Stimulated activated CD4-positive, alpha-beta T cell treated with anti-CD3 and anti-CD28 coated beads, Interleukin-12 subunit alpha, Interleukin-12 subunit beta, amount 100 ng/mL, for 4 hours (primary cell): ENCODE results near the gene ATF7.
"Not testable (repeated sequence)": the region's sequence is repeated elsewhere in the genome, so short reads cannot be mapped to it uniquely, and the experiment has no call there.

Source experiments
- DNase-seq: peaks from one replicate; pipeline ENCODE4 v3.0.0-alpha.2; 2020

The ATF7 gene

DNA sequence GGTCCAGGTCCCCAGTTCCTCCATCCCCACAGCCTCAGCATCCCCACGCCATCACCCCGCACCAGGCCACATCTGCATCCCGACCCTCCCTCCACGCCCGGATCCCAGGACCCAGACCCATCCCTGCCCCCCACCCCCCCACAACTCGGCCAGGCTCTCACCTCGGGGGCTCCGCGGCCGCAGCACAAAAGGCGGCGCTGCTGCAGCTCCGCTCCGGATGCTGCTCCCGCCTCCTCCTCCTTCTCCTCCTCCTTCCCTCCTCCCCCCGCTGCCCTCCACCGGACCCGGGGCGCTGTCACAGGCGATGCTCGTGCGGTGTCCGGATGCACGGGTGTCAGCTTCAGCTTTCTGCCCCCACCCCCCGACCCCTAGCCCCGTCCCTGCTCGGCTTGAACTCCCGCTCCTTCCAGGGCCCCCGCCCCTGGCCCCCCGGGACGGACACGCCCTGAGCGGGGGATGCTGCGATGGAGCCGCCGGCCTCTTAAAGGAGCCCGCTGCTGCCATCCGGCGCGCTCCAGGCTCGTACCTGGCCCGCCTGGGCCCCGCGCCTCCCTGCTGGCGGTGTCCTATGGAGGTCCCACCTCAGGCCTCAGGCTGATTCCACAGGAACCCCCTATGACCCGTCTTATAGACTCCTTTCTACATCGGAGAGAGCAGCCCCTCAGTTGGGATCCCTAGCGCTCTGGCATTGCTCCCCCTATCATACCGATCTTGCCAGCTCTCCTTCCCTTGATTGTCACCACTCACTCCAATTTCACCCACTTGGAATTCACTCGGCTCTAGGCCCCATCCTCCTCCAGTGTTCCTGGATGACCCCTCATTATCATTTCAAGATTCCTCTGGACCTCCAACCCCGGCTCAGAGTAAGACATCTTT is 126.7 kb downstream of the ATF7 start, which contains the start of gene MAP3K12:
Gene MAP3K12, minus strand, starts transcription at position 193 of the 876 bp plus-strand sequence. CDS start 12,067 bp downstream, outside the sequence.
- DNase-seq = peak; percentile 60

DNA sequence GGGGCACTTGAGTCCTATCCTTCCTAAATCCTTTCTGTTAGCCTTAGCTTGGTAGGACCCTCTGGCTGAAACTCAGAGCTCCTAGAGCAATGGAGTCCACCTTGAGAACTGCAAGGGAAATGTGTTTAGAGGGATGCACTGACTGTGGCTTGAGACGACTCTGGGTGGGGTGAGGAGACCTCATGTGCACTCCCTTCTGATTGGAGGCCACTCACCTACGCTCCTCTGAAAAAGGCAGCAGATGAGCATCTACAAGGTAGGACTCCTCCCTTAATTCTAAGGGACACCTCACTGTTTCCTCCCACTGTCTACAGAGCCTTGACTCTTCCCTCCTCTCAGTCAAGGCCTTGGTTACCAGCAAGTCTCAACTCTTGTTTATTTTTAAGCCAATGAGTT is 127.9 kb downstream of the ATF7 start:
- DNase-seq = no peak

DNA sequence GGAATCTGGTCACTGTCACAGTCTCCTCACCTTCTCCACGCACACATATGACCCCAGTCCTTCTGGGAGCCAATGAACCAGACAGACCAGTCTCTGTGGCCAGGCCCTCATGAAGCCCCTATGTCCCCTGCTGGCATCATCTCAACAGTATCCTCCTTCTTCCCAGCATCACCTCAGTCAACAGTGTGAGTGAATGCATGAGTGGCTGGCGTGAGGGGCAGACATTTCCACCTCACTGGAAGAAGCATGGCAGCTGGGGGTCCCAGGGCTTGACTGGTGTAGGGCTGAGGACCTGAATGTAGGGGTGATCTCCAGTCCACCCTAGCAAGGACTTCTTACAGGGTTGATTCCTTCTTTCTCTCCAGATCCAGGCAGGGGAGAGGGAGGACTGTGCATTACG is 128.7 kb downstream of the ATF7 start:
- no peak for DNase-seq

DNA sequence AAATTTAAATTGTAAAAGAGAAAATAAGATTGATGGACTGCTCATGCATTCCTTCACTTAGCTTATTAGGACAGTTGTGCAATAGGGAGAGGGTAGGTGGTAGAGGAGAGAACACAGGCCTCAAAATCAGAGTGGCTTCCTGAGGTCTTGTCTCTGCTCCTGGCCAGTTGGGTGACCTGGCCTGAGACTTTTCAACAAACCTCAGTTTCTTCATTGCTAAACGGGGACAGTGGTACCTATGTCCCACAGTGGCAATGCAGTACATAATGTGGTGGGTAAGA is 129.5 kb downstream of the ATF7 start:
- DNase-seq = no peak

DNA sequence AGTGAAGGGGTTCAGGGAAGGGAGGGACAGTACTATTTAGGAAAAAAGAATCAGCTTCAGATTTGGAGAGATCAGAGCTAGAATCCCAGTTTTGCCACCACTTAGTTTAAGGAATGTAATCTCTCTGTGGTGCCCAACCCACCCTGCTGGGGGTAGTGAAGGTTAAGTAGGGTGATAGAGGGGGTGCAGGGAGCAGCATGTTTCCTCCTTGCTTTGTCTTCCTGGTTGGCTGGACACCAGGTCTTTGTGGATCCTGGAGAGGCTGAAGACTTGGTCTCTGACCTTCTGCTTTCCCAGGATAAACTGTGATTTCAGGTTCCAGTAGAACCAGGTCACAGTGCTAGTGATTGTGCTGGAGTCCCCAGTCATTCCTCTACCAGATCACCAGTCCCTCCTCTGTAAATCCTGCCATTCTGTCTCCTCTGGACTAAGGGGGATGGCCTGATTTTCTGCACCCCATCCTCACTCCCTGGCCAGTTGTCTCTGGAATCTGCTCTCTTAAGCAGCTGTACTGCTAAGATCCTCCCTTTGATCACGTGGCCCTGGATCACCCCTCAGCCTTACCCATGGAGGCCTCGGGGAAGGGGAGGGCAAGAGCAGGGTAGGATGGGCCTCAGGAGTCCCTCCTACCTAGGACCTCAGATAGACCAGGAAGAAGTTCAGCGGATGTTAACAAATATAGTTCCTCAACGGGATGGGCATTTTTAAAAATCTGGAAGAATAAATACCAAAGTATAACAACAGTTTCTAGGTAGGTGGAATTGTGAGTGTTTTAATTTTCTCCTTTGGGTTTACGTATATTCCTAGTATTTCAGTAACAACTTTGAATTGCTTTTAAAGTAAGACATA is 130.1 kb downstream of the ATF7 start:
- no peak for DNase-seq

DNA sequence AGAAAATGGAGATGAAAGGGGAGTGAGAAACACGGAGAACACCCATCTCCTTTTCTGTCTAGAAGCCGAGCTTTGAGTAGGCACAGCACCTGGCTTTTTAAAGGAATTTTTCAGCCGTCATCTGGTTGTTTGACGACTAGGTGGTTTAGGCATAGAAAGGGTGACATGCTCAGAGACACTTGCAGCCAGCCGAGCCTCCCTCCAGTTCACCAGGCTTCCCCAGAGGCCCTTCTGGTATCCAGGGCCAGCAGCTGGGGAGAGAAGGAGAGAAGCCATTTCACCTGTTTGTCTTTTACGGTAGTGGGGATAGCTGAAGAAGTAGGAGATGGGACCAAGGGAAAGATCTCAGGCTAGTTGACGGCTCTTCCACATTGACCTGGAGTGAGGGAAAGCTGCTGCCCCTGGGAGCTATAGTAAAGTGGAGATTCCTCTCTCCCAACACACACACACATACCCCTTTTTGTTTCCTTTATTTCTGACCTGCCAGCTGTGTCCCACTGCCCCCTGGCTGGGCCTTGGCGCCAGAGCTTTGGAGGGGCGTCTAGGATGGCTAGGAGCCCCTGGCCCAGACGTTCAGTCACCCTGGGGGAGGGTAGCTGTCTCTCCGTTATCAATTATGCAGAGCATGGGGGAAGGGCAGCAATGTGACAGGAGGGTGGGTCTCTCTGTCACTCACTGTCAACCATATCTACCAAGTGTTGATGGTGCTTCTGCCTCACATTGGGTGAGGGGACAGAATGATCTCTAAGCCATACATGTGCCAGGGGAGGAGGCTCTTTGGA is 132.4 kb downstream of the ATF7 start:
- DNase-seq = no peak

DNA sequence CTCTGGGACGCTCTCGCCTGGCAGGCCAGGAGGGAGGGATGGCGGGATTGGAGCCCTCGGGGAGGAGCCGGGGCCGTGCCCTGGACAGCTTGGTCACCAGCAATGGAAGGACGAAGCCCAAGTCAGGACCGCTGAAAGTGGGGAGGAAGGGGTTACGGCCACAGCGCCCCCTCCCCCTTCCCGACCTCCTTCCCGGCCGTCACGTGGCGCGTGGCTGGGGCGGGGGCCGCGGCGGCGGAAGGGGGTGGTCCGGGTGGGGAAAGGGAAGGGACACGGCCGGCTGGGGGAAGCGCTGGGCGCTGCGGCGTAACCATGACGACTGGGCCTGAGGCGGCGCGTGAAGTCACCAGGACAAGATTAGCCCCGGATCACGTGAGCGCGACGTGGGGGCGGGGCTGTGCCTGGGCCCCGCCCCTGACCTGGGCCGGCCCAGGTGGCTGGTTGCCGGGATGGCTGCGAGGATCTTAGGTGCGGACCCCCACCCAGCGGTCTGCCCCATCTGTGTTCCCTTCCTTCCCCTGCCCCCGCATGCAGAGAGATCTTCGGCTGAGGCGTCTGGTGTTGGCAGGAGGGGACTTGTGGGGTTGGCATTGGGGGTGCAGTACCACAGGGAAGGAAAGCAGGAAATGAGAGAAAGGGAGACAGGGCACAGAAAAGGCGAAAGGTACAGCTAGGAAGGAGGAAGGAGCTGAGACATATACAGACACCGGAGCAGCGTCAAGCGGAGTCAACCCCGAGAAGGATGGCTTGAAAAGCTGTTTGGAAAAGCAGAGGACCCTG is 133.2 kb downstream of the ATF7 start:
- peak; percentile 84 for DNase-seq

DNA sequence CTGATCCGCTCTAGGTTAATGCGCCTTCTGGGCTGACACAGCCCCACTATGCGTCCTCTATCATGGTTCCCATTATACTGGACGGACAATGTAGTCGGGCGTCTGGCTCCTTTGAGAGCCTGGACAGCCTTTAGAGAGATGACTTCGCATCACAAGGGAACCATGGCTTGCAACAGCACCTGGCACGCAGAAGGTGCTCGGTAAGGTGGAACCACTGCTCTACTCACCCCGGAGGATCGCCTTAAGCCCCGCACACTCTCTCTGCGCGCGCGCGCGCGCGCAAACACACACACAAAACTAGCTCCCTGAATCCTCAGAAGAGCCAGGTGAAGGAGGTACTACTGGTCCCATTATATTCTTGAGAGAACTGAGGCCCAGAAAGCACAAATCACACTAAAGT is 134.0 kb downstream of the ATF7 start:
- no peak for DNase-seq

DNA sequence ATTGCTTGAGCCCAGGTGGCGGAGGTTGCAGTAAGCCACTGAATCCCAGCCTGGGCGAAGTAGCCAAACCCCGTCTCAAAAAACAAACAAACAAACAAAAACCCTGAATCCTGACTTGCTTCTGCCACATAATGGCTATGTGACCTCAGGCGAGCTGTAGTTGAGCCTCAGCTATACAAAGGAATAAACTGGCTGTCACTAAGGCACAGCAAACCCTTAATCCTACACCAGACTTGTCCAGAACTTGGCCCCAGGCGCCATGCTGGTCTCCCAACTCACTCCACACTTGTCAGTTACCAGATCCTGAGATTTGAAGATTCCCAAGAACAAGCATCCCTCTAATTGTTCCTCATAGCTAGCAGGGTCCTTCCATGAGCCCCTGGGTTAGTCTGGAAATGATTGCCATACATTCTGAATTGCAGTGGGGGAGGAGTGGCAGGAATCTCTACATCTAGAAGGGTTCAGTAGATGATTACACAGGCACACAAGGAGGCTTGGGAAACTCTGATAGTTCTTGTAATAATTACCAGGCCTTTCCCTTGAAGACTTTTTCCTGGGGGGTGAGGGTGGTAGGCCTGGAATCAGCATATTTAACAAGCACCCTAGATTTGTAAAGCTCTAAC is 136.8 kb downstream of the ATF7 start:
- DNase-seq = no peak

DNA sequence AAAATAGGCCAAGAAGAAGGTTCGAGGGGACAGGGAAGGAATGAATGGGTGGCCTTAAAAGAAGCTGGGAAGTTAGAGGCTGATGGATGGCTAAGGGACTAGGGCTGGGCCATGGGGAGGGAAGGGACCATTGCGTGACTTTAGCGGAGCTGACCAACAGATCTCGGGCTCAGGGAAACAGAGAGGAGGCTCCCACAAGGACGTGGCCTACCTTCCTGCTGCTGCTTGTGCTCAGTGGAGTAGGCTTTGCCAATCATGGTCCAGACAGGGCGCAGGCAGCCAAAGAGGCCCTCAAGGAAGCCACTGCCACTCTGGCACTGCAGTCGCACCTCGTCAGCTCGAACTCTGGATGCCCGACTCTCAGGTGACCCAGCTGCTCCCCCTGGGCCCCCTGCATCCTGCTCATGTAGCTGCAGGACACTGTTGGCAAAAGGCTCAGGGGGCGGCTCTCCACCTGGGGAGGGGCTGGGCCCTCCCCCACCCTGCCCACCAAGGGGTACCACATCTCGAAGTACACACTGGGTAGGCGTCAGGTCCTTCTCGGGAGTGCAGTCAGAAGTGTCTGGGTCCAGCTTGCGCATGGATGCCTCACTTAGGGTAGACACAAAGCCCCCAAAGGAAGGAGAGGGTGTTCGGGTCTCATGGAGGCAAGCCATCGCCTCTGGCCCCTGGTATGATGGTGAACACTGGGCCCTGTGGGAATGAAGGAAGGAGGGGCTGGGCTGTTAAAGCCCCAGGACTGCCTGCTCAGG is 139.3 kb downstream of the ATF7 start:
- no peak for DNase-seq

DNA sequence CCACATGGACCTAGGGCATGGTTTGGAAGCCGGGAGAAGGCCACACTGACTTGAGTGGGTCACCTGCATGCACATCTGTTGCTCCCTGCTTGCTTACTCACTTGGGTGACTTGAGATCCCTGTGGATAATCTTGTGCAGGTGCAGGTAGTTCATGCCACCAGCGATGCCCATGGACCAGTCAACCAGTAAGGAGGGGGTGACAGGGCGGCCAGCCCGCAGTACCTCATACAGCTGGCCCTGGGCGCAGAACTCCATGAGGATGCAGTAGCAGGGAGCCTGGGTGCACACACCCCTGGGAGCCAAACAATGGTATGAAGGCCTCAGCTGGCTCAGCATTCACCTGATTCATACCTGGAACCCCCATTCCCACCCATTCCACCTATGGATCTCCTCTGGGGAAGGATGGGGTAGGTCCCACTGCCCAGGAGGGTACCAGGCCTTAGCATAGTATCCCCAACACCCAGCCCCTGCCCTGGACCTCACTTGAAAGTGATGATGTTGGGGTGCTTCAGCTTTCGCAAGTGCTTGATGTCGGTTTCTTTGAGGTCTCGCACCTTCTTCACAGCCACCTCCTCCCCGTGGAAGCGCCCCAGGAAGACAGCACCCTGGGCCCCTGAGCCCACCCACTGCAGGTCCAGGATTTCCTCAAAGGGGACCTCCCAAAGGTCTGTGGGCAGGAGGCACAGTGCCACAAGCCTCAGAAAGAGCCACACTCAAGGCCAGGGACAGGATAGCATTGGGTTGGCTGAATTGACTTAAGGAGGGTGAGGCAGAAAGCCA is 140.0 kb downstream of the ATF7 start:
- no peak for DNase-seq

DNA sequence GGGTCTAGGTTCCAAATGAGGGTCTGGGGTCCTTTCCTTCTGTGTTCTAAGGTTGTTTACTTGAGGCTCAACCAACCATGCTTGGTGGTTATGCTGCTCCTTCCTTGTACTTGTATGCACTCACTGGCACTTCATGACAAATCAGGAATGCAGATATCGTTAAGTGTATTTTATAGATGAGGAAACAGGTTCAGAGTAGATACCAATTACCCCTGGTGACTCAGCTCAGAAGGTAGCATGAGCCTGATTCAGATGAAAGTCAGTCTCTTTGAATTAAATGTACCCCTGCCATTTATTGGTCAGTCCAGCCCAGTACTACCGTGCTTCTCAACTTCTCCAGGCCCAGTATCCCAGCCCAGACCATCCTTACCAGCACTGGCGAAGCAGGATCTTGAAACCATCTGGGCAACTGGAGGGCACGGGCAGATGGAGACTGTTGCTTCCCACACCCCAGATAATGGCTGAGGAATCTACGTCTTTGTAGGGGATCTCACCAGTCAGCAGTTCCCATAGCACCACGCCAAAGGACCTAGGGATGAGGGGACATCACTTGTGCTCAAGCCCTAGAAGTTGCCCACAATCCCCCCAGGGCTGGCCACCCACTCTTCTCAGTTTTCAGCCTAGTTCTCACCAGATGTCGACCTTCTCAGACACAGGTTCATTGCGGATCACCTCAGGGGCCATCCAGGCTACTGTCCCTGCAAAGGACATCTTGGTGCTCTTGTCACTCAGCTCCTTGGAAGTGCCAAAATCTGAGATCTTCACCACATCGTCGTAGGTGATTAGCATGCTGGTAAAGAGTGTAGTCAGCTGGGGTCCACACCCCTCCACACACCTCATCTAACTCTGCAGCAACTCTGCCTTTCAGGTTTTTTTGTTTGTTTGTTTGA is 141.3 kb downstream of the ATF7 start:
- DNase-seq = no peak

DNA sequence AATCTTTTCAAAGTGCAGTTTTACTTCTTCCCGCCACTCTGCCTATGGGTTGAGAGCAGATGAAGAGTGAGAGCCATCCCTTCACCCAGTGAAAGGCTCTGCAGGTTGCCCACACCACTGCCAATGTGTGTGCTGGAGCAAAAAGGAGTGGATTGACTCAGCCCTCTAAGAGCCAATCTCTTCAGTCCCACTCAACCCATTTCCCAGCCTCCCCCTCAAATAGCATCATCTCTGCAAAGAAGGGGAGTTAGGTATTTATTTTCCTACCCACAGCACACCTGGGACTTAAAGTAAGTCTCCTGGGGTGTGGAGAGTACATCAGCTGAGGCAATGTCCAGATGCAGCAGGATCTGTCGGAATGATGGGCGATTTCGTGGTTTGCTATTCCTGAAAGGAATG is 142.2 kb downstream of the ATF7 start:
- no peak for DNase-seq

DNA sequence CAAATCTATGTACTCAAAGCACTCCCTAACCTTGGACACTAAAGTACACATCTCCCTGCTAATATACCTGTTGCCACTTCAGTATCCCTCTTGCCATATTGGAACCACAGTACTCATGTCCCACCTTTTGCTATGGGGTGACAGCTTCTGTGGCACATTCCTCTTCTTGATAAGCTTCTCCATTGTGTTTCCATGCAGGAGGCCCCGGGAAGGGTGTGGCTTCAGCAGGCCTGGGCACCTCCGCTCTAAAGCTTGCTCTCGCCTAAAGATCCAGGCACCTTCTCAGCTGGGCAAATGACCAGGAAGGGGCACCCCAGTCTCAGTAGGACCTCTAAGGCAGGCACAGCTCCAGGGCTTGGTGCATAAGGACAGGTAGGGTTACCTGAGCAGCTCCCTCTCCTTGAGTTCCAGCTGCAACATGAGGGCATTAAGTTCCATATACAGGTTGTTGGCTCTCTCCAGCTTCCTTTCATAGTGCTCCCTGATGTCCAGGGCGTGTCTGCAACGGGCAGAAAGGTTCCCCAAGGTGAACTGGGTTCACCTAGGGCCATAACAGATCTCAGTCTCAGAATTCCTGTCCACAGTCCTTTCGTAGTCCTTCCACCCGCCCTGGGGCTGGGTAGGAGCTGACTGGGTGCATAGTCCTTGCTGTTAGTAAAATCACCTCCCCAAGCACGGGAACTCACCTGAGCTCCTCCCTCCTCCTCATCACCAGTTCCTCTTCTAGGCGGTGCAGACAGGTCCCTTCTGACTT is 142.8 kb downstream of the ATF7 start:
- no peak for DNase-seq

DNA sequence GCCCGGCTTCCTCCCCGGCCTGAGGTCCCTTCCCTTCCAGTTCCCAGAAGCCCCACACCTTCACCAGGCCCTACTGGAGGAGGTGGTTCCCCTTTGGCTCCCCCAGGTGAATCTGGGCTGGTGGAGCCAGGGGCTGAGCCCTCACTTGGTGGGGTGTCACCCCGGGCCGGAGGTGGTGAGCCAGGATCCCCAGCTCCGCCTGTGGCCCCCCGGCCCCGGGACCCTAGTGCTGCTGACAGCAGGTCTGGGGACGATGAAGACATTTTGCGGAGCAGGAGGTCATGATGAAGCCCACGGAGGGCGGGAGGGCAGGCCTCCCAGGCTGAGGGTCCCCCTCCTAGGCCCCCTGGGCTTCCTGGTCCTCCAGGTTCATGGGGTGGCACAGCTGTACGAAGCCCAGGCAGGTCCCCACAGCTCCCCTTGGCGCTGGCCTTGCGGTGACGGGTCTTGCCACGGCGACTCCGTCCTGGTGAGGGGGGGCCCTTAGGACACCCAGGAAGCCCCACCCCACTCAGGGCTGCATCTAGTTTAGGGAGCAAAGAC is 143.5 kb downstream of the ATF7 start:
- no peak for DNase-seq

DNA sequence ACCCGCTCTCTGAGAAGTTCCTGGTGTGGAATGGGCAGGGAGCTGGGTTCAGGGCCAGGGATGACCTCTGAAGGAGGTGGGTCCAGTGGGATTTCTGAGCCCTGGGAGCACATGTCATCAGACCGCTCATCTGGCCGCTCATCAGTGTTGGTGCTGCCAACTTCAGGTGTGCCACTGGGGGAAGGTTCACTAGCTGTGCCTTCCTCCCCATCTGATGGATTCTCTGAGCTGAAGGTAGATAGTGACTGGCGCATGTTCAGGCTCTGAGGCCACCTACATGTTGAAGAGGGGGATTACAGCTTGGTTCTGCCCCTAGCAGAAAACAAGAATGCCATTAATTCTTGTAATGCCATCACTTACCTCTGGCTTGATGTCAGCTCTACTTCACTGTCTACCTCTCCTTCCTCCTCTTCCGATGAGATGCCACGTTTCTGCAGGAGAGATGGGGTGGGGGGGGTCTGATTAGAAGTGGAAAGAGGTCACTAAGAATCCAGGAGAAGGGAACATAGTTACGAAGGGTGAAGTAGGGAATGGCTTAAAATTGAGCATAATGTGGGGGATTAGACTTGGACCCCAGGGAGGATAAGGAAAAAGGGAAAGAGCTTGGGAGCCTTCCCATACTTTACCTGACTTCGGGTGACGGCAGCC is 144.1 kb downstream of the ATF7 start:
- DNase-seq = no peak

DNA sequence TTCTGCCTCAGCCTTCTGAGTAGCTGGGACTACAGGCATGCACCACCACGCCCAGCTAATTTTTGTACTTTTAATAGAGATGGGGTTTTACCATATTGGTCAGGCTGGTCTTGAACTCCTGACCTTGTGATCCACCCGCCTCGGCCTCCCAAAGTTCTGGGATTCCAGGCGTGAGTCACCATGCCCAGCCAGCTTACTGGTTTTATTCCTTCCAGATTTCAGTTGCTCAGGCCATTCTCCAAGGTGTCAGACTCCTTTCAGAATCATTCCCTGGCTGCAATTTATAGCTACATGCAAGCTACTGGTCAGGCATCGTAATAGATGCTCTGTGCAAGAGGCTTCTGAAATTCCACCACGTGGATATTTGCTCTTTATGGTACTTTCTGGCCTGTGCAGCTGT is 144.7 kb downstream of the ATF7 start:
- DNase-seq = not testable (repeated sequence)
